ENCODE results near the gene DPAGT1. TPM values are rescaled to one million over a fixed set of nuclear protein-coding genes. Genes with fewer than 3 reads are reported as not detected.
A peak's percentile ranks its signal among the peaks of the same experiment; 100 is the strongest.

Gene DPAGT1
- total RNA-seq, 2 donors from 2014 or later = 26.7 to 62.6 TPM

DNA sequence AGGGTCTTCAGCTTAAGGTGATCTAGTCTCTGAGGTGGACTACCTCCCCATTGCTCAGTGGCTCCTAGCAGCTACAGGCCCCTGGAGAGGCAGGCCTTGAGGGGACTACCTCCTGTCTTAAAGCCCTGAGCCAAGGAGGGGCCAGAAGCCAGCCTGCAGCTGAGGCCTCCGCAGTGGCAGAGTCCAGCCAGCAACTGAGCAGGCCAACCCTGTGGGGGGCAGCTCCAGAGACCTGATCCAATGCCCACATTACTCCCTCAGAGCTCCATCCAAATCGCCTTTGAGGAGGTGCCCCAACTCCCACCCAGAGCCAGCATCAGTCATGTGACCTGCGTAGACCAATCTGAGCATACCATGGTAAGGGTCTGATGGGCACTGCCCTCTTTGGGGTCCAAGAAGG lies 8.2 kb upstream of the DPAGT1 start:
- no peaks in the 10 kb centered on the region for H3K27me3 ChIP-seq
- no peaks in the 10 kb centered on the region for H3K9me3 ChIP-seq
- peaks cover 27% of the 10 kb centered on the region for H3K4me1 ChIP-seq
- TF ChIP-seq CTCF (IDR thresholded peaks at IDR 0.05) (no peak), POLR2A (IDR thresholded peaks at IDR 0.05) (no peak)
- no peak overlapping the region for H3K27ac ChIP-seq
- ATAC-seq = no peak
- DNase-seq = no peak
- H3K4me3 ChIP-seq = no peak overlapping the region
- WGBS, 2 donors = 80% methylated on average over 3 of the region's 3 CpGs; no CpG with 5 or more reads in 1 of the 2 donors
- H3K36me3 ChIP-seq (replicated peaks in 1 of 2; ENCODE audit: insufficient read depth in 1 of 2, low read depth in 2 of 2) = peaks cover 0 to 10% of the 10 kb centered on the region in 2 donors
- intact Hi-C loops (cut with DNase I) = no loop called here

DNA sequence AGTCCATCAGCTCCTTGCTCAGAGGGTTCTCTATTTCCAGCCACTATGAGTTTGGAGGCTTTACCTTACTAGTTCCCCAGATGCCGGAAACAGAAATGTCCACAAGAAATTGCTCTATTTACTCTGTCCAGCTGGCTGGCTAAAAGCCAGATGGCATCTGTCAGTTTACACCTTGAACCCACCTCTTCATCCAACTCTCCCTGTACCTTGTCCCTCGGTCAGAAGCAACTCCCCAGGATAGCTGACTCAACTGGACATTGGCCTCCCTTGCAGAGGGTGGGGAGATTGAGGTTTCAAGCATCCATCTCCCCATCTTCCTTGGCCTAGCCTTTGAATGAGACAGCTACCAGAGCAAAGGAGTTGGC lies 7.2 kb upstream of the DPAGT1 start:
- peaks cover 27% of the 10 kb centered on the region for H3K4me1 ChIP-seq
- no peak for ATAC-seq
- no peak overlapping the region for H3K4me3 ChIP-seq
- intact Hi-C loops (cut with DNase I) = no loop called here
- WGBS, 2 donors = 24 to 45% methylated on average over 2 of the region's 2 CpGs
- DNase-seq = peak in 2 of 4 donors; percentile 28 to 34
- no peak overlapping the region for H3K27ac ChIP-seq
- no peaks in the 10 kb centered on the region for H3K27me3 ChIP-seq
- no peaks in the 10 kb centered on the region for H3K9me3 ChIP-seq
- no peak for TF ChIP-seq CTCF (IDR thresholded peaks at IDR 0.05)
- TF ChIP-seq POLR2A (IDR thresholded peaks at IDR 0.05) = no peak
- peaks cover 0 to 8% of the 10 kb centered on the region in 2 donors for H3K36me3 ChIP-seq (replicated peaks in 1 of 2; ENCODE audit: insufficient read depth in 1 of 2, low read depth in 2 of 2)

DNA sequence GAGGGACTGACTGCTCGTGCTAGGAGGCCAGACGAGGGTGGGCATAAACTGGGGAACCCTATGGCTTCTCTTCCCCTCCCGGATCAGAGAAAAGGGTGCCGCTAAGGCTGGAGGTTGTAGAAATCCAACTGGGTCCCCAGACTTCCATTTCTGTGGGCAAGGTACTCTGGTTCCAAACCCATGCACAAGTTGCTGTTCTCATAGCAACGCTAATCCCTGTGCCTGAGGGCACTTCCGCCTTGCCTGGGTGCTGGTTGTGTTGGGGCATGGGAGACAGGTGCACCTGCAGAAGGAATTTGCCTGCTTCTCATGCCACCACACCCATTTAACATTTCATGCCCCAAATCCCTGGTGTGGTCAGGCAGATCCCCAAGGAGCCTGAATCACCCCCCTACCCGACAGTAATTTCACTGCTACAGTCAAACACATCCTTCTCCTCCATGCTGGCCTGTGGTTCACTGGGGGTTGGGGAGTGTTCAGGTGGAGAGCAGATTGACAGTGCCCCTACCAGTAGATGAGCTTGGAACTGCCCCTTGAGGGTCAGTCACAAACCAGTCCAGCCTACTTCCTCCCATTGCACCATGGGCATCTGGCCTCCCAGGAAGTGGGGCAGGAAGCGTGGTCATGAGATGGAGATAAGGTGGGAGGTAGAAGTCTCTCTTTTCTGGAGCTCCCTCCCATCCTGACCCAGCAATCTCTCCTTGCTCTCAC lies 6.6 kb upstream of the DPAGT1 start:
- TF ChIP-seq POLR2A (IDR thresholded peaks at IDR 0.05) (no peak), CTCF (IDR thresholded peaks at IDR 0.05) (no peak)
- Histone ChIP-seq H3K4me3 (peak overlapping the region; percentile 84 to 97), H3K36me3 (replicated peaks in 1 of 2; ENCODE audit: insufficient read depth in 1 of 2, low read depth in 2 of 2) (peaks cover 0 to 8% of the 10 kb centered on the region in 2 donors), H3K27me3 (no peaks in the 10 kb centered on the region), H3K4me1 (peaks cover 29% of the 10 kb centered on the region), H3K9me3 (no peaks in the 10 kb centered on the region), H3K27ac (peak overlapping the region; percentile 49 to 78 (median 74))
- DNase-seq = peak; percentile 46 to 67 (median 52)
- peak; percentile 55 for ATAC-seq
- intact Hi-C loops (cut with DNase I) = no loop called here
- WGBS, 2 donors = 16 to 47% methylated on average over 4 to 8 of the region's 8 CpGs

DNA sequence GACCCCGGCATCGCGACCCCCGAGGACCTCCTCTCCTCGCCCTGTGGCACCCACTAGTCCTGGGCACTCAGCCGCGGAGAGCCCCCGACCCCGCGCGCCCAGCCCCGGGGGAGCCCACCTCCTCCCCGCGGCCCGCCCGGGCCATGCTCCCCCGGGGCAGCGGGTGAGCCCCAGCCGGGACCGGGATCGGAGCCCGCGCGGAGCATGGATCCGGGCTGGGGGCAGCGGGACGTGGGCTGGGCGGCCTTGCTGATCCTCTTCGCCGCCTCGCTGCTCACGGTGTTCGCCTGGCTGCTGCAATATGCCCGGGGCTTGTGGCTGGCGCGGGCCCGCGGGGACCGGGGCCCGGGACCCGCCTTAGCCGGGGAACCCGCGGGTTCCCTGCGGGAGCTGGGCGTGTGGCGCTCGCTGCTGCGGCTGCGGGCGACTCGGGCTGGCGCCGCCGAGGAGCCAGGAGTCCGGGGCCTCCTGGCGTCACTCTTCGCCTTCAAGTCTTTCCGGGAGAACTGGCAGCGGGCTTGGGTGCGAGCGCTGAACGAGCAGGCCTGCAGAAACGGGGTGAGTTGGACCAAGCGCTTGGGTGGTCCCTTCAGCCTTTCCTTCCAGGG lies 6.0 kb upstream of the DPAGT1 start:
- TF ChIP-seq POLR2A (IDR thresholded peaks at IDR 0.05) (no peak), CTCF (IDR thresholded peaks at IDR 0.05) (no peak)
- intact Hi-C loops (cut with DNase I) = no loop called here
- peak; percentile 36 for ATAC-seq
- Histone ChIP-seq H3K4me1 (peaks cover 35% of the 10 kb centered on the region), H3K27me3 (no peaks in the 10 kb centered on the region), H3K9me3 (no peaks in the 10 kb centered on the region), H3K27ac (peak overlapping the region; percentile 49 to 78 (median 74)), H3K4me3 (peak overlapping the region; percentile 84 to 97), H3K36me3 (replicated peaks in 1 of 2; ENCODE audit: insufficient read depth in 1 of 2, low read depth in 2 of 2) (peaks cover 0 to 8% of the 10 kb centered on the region in 2 donors)
- DNase-seq = no peak
- WGBS, 2 donors = 1% methylated on average over 60 of the region's 65 CpGs; no CpG with 5 or more reads in 1 of the 2 donors
